GM18526 (cell line): Measurements from ENCODE around the gene RSPO1.

Source experiments
- POLR2A ChIP-seq: IDR thresholded peaks from 3 replicates; pipeline ENCODE4 v1.6.1; 2011; ENCODE audit not compliant: insufficient read length; ENCODE audit errors: extremely low read depth

Gene RSPO1

DNA sequence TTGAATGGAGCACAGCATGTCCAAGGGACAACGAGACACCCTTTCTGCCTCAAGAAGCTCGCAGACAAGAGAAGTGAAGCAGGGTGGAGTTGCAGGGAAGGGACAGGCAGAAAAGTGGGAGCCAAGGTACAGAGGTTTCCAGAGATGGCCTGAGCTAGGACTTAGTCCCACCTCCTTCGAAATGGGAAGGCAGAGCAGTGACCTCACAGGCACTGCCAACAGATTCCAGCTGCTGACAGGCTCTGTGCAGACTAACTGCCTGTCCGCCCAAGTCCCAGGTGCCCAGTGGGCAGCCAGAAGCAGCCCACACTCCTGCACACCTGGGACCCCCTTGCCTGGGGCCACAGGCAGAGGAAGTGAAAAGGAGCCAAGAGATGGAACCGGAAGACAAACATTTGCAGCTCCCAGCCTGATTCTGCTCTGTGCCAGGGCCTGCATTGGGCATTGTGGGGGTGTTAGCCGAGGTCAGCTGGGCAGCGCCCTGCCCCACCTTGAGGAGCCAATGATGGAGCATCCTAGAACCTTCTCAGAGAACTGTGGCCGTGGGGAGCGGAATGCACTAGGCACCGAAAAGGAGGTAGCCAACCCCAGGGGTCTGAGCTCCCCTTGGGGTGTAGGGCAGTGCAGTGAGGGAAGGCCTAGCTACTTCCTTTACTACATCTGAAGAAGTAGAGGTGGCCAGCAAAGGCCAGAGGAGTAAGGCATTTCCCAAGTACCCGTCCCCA, 27.5 kb upstream of the RSPO1 start:
- no peak for TF ChIP-seq POLR2A

DNA sequence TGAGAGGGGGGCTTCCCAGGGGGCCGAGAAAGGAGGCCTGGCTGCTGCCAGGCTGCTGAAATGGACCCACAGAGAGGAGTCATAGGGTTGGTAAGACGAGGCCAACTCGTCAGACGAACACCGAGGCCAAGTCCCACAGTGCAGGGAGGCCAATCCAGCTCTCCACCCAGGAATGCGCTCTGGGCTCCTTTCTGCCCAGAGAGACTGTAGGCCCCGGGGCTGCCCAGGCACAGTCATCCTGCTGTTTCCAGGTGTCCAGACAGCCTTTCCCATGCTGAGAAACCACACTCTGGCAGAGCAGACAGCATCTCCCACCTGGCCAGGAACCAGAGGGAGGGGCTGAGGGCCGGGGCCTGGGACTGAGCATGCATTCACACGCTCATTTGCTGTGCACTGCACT, 26.7 kb upstream of the RSPO1 start:
- TF ChIP-seq POLR2A, result no peak

DNA sequence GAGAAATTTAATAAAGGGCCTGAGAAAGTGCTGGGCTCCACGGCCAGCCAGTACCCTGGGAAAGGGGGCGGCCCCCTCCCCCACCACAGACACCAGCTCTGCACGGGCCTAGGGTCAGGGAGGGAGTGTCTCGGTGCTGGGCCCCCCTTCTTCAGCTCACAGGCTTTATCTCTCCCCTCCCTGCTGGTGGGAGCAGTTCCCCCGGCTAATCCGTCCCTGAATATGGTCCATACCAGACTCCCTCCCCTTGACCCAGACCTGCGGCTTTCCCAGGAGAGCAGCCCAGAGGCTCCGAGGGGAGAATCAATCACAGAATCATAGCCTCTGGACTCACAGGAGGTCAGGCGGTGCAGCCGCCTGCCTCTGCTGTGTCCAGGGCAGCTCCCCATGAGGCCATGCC, 26.0 kb upstream of the RSPO1 start:
- TF ChIP-seq POLR2A, result no peak

DNA sequence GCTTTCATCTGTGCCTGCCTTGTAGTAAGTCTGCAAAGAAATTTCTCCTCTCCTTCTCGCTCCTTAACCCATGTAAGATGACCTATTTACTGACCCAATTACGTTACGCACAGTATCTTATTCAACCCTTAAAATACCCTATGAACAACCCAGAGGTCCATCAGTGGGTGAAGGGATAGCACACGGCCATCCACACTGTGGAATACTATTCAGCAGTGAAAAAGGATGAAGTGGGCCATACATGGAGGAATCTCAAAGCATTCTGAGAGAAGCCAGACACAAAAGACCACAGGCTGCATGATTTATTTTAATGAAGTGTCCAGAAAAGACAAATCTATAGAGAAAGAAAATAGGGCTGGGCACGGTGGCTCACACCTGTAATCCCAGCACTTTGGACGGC, 23.8 kb upstream of the RSPO1 start:
- no peak for TF ChIP-seq POLR2A

DNA sequence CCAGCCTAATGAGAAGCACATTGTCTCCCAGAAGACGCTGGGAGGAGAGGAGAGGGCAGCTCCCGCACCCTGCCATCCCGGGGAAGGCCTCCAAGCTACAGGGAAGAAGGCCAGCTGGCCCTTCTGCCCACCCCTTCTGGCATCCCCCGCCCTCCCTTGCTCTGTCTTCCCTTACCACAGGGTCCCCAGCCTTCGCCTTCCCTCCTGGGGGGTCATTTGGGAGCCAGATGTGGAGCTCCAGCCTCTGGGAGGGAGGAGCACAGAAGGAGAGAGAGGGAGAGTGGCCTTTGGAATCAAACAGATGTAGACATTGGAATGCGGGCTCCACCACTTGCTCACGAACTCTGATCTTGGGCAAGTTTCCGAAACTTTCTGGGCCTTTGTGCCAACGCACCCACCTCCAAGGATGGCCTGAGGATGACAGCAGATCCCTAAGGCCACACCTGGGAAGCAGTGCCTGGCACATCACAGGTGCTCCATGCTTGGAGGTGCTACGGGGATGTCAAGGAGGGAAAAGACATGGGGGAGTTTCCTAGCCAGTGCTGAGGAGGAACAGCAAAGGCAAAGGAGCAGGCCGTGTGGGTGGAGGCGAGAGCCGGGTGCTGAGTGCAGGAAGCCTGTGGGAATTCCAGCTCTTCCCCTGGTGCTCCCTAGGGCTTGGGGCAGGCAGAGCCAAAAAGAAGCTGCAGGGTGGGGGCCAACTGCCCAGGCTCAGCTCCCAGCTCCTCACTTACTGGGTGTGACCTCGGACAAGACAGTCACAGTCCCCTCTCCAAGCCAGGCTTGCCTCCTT, 23.1 kb upstream of the RSPO1 start:
- TF ChIP-seq POLR2A, result no peak

DNA sequence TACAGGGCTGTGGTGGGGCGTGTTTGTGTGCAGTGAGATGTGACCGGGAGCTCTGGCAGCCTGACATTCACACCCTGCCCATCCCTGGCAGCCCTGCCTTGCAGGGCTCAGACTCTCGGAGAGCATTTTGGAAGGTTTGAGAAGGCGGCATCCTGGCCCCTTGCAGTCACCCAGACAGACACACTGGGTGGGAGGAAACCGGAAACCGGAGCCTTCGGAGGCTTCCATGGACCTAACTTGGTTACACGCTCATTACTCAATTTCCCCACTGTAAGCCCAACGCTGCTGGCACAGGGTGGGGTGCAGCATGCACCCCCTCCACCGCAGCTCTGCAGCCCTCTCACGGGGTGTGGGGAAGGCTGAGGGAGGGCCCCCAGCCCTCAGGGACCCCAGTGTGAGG, 22.2 kb upstream of the RSPO1 start:
- TF ChIP-seq POLR2A, result no peak

DNA sequence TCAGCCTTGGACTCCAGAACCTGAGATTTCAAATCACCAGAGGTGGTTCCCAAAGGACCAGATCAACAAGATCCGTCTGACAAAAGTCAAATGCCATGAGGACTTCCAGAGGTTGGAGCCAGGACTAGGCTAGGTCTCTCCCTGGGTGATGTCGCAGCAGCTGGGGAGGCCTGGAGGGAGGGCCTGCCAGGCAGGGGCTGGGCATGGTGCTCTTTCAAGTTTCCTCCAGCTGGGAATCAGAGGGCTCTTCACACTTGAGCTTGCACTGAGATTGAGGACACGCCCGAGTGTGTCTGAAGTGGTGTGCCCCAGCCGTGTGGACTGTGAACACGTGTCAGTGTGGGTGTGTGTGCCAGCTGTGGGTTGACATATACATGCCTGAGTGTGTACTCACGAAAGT, 21.3 kb upstream of the RSPO1 start:
- TF ChIP-seq POLR2A, result no peak

DNA sequence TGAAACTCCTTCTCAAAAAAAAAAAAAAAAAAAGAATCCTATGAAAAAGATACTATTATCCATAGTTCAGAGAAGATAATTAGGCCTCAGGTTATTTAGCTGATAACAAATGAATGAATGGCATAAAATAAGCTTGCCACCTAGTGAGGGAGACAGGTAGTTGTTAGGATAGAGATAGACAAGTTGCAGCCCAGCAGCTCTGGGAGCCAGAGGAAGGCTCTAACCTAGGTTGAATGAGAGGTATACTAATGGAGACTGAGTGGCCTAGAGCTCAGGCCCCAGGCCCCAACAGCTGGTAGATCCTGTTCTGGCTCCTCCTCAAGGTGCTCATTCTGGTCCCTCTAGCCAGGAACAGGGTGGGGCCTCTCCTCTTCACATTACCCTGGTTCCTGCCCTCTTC, 20.6 kb upstream of the RSPO1 start:
- TF ChIP-seq POLR2A, result no peak

DNA sequence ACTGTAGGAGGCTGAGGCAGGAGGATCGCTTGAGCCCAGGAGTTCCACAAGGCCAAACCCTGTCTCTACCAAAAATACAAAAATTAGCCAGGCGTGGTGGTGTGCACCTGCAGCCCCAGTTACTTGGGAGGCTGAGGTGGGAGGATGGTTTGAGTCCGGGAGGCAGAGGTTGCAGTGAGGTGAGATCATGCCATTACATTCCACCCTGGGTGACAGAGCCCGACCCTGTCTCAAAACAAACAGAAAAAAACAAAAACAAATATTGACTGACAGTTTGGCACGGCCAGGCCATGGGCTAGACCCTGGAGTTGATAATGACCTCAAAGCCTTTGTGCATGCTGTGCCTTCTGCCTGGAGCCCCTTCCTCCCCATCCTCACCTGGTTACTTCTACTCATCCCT, 19.2 kb upstream of the RSPO1 start:
- TF ChIP-seq POLR2A, result no peak

DNA sequence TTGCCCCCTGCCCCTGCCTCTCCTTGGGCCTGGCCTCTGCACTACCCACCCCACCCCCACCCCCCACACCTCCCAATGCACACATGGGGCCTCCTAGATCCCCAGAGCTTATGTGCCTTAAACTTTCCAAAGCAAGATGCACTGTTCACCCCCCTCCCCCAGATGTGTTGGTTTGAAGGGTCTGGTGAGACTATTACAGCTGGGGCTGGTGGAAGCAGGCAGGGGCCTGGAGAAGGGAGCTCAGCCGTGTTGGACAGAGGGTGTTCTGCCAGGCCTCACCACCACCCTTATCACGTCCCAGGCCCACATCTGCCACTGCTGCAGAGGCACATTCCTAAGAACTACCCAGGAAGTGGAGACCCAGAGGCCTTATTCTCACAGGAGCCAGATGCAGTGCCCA, 18.3 kb upstream of the RSPO1 start:
- no peak for TF ChIP-seq POLR2A

DNA sequence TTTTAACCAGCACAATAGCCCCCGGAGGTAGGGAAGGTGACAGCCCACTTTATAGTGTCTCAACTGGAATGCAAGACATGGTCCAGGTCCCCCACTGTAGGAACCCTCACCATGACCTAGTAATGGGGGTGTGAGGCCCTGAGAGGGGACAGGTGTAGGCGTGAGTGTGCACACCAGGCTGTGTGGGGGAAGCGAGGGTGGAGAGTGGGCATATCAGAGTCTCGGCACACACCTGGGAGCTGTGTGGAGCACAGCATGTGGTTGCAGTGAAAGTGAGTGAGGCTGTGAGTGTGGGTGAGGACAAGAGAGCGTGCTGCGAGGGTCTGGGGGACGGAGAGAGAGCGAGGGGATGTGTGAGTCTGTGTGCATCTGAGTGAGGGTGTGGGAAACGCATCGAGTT, 17.1 kb upstream of the RSPO1 start:
- no peak for TF ChIP-seq POLR2A

DNA sequence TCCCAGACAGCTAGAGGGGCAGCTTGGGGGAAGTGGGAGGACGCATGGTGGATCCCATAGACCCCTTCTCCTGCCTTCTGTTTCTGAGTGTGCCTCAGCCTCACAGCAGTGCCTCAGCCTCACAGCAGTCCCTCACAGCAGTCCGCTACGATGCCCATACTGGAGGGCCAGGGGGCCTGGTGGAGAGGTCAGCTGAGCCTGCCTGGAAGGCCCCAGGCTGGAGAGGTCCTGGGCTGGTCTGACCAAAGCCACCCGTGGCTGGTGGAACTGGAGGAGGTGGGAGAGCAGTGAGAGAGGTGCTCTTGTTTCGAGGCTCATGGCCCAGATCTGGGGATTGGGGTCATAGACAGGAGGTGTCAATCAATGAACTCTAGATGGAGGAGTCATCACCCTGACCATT, 16.0 kb upstream of the RSPO1 start:
- no peak for TF ChIP-seq POLR2A

DNA sequence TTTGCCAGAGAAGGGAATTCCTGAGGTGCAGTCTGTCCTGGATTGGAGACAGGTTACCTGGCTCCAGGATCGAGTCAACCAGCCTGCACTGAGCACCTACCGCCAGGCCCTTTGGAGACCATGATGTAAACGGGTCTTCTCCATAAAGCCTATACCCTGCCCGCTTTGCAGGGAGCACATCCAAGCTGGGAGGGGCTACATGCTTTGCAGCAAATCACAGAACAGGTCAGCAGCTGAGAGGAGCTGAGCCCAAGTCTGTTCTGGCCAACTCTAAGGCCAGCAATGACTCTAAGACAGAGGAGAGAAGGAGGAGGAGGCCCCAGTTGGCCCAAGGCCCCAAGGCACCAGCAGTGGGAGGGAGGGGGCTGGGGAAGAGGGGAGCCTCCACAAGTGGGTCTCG, 15.5 kb upstream of the RSPO1 start:
- no peak for TF ChIP-seq POLR2A

DNA sequence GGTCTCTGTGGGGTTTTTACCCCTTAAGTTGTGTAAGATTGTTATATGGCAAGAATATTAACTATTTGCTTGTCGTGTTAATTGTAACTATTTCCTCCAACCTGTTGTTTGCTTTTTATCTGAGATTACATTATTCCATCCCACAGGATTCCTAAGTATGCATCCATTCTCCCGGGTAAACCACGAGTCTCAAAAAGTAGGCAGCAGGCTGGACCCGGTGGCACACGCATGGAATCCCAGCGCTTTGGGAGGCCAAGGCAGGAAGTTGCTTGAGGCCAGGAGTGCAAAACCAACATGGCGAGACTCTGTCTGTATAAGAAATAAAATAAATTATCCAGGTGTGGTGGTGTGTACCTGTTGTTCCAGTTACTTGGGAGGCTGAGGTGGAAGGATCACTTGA, 12.6 kb upstream of the RSPO1 start:
- no peak for TF ChIP-seq POLR2A

DNA sequence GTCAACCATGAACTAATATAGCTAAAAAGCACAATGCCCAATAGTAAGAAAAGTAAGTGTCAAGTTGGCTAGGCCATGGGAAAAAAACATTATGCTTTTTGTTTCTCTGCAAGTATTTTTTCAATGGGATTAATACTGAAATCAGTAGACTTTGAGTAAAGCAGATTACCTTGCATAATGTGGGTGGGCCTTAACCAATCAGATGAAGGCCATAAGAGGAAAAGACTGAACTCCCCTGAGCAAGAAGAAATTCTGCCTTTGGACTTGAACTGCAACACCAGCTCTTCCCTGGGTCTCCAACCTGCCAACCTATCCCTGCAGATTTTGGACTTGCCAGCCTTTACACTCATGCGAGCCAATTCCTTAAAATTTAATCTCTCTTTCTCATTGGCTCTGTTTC, 6.4 kb upstream of the RSPO1 start:
- no peak for TF ChIP-seq POLR2A

DNA sequence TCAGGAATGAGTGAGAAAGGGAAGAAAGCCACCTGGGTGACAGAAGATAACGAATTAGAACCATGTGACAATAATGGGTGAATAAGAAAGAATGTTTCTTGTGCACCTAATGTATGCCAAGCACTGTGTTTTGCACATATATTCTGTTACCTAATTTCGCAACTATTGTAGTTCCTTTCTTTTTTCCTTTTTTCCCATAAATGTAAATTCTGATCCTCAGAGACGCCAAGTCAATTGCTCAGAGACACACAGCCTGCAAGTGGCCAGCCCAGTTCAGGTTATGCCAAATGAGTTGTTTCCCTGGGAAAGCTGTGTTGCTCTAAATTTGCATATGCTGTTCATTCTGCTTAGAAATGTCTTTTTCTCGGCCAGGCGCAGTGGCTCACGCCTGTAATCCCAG, 1.7 kb upstream of the RSPO1 start:
- TF ChIP-seq POLR2A, result no peak

DNA sequence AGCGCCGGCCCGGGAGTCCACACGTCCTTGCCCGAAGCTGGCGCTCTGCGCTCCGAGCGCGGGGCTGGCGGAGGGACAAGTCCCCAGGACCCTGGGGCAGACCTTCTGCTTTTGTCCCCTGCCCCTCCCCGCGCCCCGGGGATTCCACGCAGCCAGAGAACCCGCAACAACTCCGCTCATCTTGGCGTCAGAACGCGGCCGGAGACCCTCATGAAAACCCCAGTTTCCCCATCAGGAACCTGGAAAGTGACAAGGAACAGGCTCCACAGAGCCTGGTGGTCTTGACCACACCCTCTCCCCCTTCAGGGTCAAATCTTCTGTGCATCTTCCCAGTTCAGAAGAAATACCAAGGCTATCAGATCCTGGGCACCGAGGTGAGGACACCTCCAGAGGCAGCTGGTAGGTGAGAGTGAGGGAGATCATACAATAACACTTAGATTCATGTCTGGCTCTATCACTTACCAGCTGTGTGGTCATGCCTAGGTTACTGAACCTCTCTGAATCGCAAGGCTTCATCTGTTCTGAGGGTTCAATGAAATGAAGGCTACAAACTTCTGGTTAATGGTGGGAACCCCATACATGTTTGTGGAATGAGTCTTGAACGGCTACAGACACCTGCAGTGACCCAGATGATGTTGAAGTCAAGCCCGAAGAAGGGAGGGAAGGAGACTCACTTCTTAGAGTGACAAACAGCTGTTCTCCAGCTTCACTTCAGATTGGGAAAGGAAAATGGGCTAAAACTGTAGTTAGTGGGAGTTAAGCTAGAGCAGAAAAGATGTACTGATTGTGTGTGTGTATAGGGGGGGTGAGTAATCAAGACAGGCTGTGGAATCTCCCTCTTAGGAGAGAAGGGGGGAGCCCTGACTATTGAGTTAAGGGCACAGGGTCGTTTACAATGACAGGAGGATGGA, 555 bp upstream of the RSPO1 start:
- no peak for TF ChIP-seq POLR2A

DNA sequence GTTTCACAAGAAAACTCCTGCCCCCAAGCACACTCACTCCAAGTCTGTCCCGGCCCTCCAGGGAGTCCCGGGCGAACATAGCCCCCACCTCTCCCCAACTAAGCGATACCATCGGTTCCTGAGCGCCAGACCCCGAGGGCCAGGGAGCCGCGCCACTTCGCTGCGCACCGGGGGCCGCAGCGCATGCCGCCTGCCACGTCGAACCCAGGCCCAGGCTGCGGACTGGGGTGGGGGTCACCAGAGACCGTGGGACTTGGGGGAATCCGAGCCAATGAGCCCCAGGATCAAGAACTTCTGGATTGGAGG, 801 bp downstream of the RSPO1 start:
- no peak for TF ChIP-seq POLR2A
